ENCODE measurements around the gene CABCOCO1. TPM values are rescaled to one million over a fixed set of nuclear protein-coding genes. Genes with fewer than 3 reads are reported as not detected.
A peak's percentile ranks its signal among the peaks of the same experiment; 100 is the strongest.

CABCOCO1 gene
- total and polyA plus RNA-seq, 9 of the 15 experiments (the other 6 are each of a cell fraction or from before 2014, with no cell fraction given) = 0.04 TPM; not detected in 8

DNA sequence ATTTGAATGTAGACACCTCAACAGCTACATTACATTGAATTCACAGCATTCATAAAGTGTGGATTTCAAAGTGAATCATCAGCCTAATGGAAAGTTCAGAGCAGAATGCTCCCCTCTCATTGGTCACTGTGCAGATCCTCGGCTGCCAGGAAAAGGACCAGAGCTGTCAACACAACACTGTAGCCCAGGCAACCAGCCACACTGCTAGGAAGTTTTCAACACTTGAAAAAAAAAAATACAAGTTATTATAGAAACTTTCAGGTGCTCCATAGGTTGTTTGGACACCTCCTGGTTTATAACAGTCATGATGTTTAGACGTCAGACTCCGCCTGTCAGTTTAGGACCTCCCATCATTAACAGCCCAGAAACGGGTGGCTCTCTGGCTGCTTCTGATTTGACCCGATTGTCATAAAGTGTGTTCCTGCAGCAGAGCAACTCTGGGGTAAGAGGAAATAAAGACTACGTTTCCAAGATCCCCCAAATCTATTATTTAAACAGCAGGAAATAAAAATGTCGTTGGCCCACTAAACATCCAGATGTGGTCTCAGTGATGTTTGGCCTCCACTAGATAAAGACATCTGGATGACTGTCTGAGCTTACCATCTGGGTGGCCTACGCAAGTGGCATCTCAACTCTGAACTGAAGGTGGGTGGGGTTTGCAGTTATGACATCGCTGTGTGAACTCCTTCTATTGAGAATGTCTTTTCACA is 117.4 kb downstream of the CABCOCO1 start (continued):
- peak; percentile 90 for TF ChIP-seq FOXJ3 (CRISPR knock-in tag; IDR thresholded peaks at IDR 0.05)
- peak; percentile 60 for TF ChIP-seq MEF2A (IDR thresholded peaks at IDR 0.05; ENCODE audit: control insufficient read depth, low read depth, low read length)
- TF ChIP-seq CTBP1 (IDR thresholded peaks at IDR 0.05; ENCODE audit: borderline replicate concordance) = peak; percentile 43; the same call in 1 of the 2 replicates
- TF ChIP-seq, protein P1, sequence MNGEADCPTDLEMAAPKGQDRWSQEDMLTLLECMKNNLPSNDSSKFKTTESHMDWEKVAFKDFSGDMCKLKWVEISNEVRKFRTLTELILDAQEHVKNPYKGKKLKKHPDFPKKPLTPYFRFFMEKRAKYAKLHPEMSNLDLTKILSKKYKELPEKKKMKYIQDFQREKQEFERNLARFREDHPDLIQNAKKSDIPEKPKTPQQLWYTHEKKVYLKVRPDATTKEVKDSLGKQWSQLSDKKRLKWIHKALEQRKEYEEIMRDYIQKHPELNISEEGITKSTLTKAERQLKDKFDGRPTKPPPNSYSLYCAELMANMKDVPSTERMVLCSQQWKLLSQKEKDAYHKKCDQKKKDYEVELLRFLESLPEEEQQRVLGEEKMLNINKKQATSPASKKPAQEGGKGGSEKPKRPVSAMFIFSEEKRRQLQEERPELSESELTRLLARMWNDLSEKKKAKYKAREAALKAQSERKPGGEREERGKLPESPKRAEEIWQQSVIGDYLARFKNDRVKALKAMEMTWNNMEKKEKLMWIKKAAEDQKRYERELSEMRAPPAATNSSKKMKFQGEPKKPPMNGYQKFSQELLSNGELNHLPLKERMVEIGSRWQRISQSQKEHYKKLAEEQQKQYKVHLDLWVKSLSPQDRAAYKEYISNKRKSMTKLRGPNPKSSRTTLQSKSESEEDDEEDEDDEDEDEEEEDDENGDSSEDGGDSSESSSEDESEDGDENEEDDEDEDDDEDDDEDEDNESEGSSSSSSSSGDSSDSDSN (IDR thresholded peaks at IDR 0.05; ENCODE audit: borderline replicate concordance in 1 of 2, low read depth in 2 of 2, low read length in 2 of 2) = 0 out of 4 replicates have a peak, but pooled peaks of 1 of the 2 experiments have one; percentile 41
- TF ChIP-seq PHF21A (IDR thresholded peaks at IDR 0.05; ENCODE audit: borderline replicate concordance, low read depth) = peak; percentile 96
- TF ChIP-seq SIN3A (IDR thresholded peaks at IDR 0.05; ENCODE audit: borderline replicate concordance in 2 of 2, control insufficient read depth in 1 of 2, low read depth in 2 of 2, low read length in 2 of 2) = no peak
- TF ChIP-seq ATF7 (IDR thresholded peaks at IDR 0.05) = peak; percentile 38; the same call in 1 of the 2 replicates
- TF ChIP-seq, protein P2, sequence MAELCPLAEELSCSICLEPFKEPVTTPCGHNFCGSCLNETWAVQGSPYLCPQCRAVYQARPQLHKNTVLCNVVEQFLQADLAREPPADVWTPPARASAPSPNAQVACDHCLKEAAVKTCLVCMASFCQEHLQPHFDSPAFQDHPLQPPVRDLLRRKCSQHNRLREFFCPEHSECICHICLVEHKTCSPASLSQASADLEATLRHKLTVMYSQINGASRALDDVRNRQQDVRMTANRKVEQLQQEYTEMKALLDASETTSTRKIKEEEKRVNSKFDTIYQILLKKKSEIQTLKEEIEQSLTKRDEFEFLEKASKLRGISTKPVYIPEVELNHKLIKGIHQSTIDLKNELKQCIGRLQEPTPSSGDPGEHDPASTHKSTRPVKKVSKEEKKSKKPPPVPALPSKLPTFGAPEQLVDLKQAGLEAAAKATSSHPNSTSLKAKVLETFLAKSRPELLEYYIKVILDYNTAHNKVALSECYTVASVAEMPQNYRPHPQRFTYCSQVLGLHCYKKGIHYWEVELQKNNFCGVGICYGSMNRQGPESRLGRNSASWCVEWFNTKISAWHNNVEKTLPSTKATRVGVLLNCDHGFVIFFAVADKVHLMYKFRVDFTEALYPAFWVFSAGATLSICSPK (IDR thresholded peaks at IDR 0.05; ENCODE audit: borderline replicate concordance) = no peak
- TF ChIP-seq TEAD2 (tag; IDR thresholded peaks at IDR 0.05) = no peak
- no peak for TF ChIP-seq SNRNP70 (optimal IDR thresholded peaks at IDR 0.05; ENCODE audit: low read depth, low read length)
- TF ChIP-seq MTA2 (IDR thresholded peaks at IDR 0.05; ENCODE audit: low read depth) = peak; percentile 78
- TF ChIP-seq, protein P3, sequence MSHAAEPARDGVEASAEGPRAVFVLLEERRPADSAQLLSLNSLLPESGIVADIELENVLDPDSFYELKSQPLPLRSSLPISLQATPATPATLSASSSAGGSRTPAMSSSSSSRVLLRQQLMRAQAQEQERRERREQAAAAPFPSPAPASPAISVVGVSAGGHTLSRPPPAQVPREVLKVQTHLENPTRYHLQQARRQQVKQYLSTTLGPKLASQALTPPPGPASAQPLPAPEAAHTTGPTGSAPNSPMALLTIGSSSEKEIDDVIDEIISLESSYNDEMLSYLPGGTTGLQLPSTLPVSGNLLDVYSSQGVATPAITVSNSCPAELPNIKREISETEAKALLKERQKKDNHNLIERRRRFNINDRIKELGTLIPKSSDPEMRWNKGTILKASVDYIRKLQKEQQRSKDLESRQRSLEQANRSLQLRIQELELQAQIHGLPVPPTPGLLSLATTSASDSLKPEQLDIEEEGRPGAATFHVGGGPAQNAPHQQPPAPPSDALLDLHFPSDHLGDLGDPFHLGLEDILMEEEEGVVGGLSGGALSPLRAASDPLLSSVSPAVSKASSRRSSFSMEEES (CRISPR knock-in tag; IDR thresholded peaks at IDR 0.05) = no peak
- TF ChIP-seq, protein P4, sequence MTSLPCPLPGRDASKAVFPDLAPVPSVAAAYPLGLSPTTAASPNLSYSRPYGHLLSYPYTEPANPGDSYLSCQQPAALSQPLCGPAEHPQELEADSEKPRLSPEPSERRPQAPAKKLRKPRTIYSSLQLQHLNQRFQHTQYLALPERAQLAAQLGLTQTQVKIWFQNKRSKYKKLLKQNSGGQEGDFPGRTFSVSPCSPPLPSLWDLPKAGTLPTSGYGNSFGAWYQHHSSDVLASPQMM (CRISPR knock-in tag; IDR thresholded peaks at IDR 0.05) = no peak
- TF ChIP-seq ZNF121 (CRISPR knock-in tag; conservative IDR thresholded peaks at IDR 0.05) = no peak
- TF ChIP-seq SMAD1 (IDR thresholded peaks at IDR 0.05; ENCODE audit: low read depth, low read length, partially characterized antibody) = peak; percentile 59
- TF ChIP-seq, protein P5, sequence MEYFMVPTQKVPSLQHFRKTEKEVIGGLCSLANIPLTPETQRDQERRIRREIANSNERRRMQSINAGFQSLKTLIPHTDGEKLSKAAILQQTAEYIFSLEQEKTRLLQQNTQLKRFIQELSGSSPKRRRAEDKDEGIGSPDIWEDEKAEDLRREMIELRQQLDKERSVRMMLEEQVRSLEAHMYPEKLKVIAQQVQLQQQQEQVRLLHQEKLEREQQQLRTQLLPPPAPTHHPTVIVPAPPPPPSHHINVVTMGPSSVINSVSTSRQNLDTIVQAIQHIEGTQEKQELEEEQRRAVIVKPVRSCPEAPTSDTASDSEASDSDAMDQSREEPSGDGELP (CRISPR knock-in tag; IDR thresholded peaks at IDR 0.05; ENCODE audit: borderline replicate concordance) = no peak
- TF ChIP-seq, protein P6, sequence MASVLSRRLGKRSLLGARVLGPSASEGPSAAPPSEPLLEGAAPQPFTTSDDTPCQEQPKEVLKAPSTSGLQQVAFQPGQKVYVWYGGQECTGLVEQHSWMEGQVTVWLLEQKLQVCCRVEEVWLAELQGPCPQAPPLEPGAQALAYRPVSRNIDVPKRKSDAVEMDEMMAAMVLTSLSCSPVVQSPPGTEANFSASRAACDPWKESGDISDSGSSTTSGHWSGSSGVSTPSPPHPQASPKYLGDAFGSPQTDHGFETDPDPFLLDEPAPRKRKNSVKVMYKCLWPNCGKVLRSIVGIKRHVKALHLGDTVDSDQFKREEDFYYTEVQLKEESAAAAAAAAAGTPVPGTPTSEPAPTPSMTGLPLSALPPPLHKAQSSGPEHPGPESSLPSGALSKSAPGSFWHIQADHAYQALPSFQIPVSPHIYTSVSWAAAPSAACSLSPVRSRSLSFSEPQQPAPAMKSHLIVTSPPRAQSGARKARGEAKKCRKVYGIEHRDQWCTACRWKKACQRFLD (CRISPR knock-in tag; IDR thresholded peaks at IDR 0.05) = peak; percentile 74
- TF ChIP-seq HNRNPUL1 (IDR thresholded peaks at IDR 0.05; ENCODE audit: low read length) = no peak

Data from K562 (cell line).